ENCODE data around the gene SPEM1. TPM values are rescaled to one million over a fixed set of nuclear protein-coding genes. Genes with fewer than 3 reads are reported as not detected.

Gene SPEM1
- total and polyA plus RNA-seq, 2 of the 13 experiments (the other 11 are each of a cell fraction or from before 2014, with no cell fraction given) = not detected

GRCh38 chr17:7403043-7403726 lies 16.9 kb upstream of the SPEM1 start (continued):
- TF ChIP-seq ZNF101 (CRISPR knock-in tag; IDR thresholded peaks at IDR 0.05; ENCODE audit: borderline replicate concordance, low read depth) (no peak), ELF3 (CRISPR knock-in tag; IDR thresholded peaks at IDR 0.05) (no peak), RBM22 (optimal IDR thresholded peaks at IDR 0.05; ENCODE audit: low read length) (peak; percentile 28), ZSCAN29 (CRISPR knock-in tag; conservative IDR thresholded peaks at IDR 0.05) (no peak; the same call in 1 of the 2 replicates), ZNF431 (CRISPR knock-in tag; IDR thresholded peaks at IDR 0.05; ENCODE audit: borderline replicate concordance, low read depth) (no peak), ZNF597 (CRISPR knock-in tag; IDR thresholded peaks at IDR 0.05) (no peak), ELF1 (CRISPR knock-in tag; IDR thresholded peaks at IDR 0.05) (no peak), ZSCAN30 (CRISPR knock-in tag; IDR thresholded peaks at IDR 0.05) (no peak), ELF4 (CRISPR knock-in tag; IDR thresholded peaks at IDR 0.05; ENCODE audit: borderline replicate concordance) (no peak), ZFP62 (CRISPR knock-in tag; IDR thresholded peaks at IDR 0.05) (no peak), POLR2AphosphoS5 (IDR thresholded peaks at IDR 0.05; ENCODE audit: low read depth, low read length) (no peak; the same call in 1 of the 2 replicates), CCDC6 (CRISPR knock-in tag; IDR thresholded peaks at IDR 0.05) (peak; percentile 49; the same call in 1 of the 2 replicates), JUNB (CRISPR knock-in tag; IDR thresholded peaks at IDR 0.05; ENCODE audit: borderline replicate concordance) (no peak), ZNF235 (CRISPR knock-in tag; IDR thresholded peaks at IDR 0.05; ENCODE audit: borderline replicate concordance) (no peak), ZNF644 (CRISPR knock-in tag; IDR thresholded peaks at IDR 0.05; ENCODE audit: low read depth) (no peak), ZNF207 (IDR thresholded peaks at IDR 0.05; ENCODE audit: borderline replicate concordance) (no peak), ERF (CRISPR knock-in tag; IDR thresholded peaks at IDR 0.05) (no peak; the same call in 1 of the 2 replicates), CC2D1A (CRISPR knock-in tag; IDR thresholded peaks at IDR 0.05) (no peak), ZNF484 (CRISPR knock-in tag; IDR thresholded peaks at IDR 0.05; ENCODE audit: borderline replicate concordance, low read depth) (no peak), TARDBP (CRISPR knock-in tag; IDR thresholded peaks at IDR 0.05) (no peak), SRY (CRISPR knock-in tag; IDR thresholded peaks at IDR 0.05) (no peak), FOXK2 (IDR thresholded peaks at IDR 0.05) (no peak), ARNT (IDR thresholded peaks at IDR 0.05) (no peak), DRAP1 (CRISPR knock-in tag; IDR thresholded peaks at IDR 0.05) (no peak), REPIN1 (CRISPR knock-in tag; IDR thresholded peaks at IDR 0.05; ENCODE audit: borderline replicate concordance, low read depth) (0 out of 2 replicates have a peak, but pooled peaks have one; percentile 3), YEATS2 (CRISPR knock-in tag; IDR thresholded peaks at IDR 0.05; ENCODE audit: borderline replicate concordance) (no peak), SP2 (CRISPR knock-in tag; IDR thresholded peaks at IDR 0.05) (no peak), ZNF652 (CRISPR knock-in tag; IDR thresholded peaks at IDR 0.05; ENCODE audit: borderline replicate concordance, low read depth) (peak; percentile 39; the same call in 1 of the 2 replicates)
- TF ChIP-seq, protein P1, sequence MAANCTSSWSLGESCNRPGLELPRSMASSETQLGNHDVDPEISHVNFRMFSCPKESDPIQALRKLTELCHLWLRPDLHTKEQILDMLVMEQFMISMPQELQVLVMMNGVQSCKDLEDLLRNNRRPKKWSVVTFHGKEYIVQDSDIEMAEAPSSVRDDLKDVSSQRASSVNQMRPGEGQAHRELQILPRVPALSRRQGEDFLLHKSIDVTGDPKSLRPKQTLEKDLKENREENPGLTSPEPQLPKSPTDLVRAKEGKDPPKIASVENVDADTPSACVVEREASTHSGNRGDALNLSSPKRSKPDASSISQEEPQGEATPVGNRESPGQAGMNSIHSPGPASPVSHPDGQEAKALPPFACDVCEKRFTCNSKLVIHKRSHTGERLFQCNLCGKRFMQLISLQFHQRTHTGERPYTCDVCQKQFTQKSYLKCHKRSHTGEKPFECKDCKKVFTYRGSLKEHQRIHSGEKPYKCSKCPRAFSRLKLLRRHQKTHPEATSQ (CRISPR knock-in tag; IDR thresholded peaks at IDR 0.05; ENCODE audit: borderline replicate concordance) = no peak
